Neural crest cell (in vitro differentiated cells): ENCODE measurements around the gene FBXO47. TPM values are rescaled to one million over a fixed set of nuclear protein-coding genes. Genes with fewer than 3 reads are reported as not detected.

Experiments
- DNase-seq: peaks from one replicate; pipeline ENCODE4 v3.0.0; 2021; ENCODE audit warnings: low read depth, mixed read lengths, low spot score
- H3K27ac Mint-ChIP-seq: one replicate; pipeline ENCODE4 v1.8.0; 2021; ENCODE audit warnings: mild to moderate bottlenecking, mixed read lengths; ENCODE audit not compliant: unreplicated experiment
- H3K27me3 Mint-ChIP-seq: 2 replicates; pipeline ENCODE4 v1.8.0; 2021; ENCODE audit warnings: low read depth, mild to moderate bottlenecking, mixed read lengths
- H3K36me3 Mint-ChIP-seq: 2 replicates; pipeline ENCODE4 v1.8.0; 2021; ENCODE audit warnings: low read depth, mild to moderate bottlenecking, mixed read lengths
- H3K4me1 Mint-ChIP-seq: 2 replicates; pipeline ENCODE4 v1.8.0; 2021; ENCODE audit warnings: mixed read lengths
- H3K4me3 Mint-ChIP-seq: one replicate; pipeline ENCODE4 v1.8.0; 2021; ENCODE audit warnings: mild to moderate bottlenecking, mixed read lengths
- H3K9me3 Mint-ChIP-seq: 2 replicates; pipeline ENCODE4 v1.8.0; 2021; ENCODE audit warnings: mixed read lengths
- total RNA-seq: library from RNA; stranded (reverse); gene quantifications from 2 replicates; pipeline ENCODE4 v1.2.1, GENCODE V29; 2021
- TF ChIP-seq, protein P1 (sequence below): fragments of 200-600 bp; sonication (generic); conservative IDR thresholded peaks from 2 replicates; pipeline ENCODE4 v1.5.0; 2021; ENCODE audit warnings: antibody characterized with exemption, mild to moderate bottlenecking

The FBXO47 gene
- total RNA-seq, 1 donor from 2014 or later: not detected

DNA sequence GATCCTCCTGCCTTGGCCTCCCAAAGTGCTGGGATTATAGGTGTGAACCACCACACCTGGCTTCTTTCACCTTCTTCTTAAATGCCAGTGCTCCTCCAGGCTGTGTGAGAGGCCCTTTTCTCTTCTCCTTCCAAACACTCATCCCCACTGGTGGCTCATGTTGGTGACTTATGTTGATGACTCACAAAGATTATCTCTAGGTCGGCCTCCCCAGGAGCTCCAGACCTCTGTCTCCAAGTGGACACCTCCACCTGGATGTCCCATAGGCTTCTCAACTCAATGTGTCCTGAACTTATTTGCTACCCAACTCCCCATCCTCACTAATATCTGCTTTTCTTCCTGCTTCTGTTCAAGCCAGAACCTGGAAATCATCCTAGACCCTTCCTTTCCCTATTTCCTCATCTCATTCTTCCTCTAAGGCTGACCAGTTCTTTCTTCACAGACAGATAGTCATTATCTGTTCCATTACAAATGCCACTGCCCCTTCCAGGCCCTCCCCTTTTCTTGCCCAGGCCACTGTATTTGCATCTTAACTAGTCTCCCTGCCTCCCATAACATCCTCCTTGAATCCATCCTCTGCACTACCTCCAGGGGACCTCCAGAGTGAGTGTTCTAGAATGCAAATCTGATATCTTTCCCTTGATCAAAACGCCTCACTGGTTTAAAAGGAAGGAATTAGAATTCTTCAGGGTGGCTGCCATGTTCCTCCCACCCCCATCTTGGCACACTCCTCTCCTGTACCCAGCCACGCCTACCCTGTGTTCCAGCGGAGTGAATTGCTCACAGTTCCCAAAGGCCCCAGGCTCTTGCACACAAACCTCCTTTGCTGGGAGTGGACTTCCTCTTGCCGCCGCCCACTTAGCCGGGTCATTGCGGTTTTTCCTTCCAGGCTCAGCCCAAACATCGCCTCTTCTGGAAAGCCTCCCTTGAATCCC, 34.8 kb upstream of the FBXO47 start:
- no peaks in the 10 kb centered on the region for H3K27me3 Mint-ChIP-seq
- peaks cover under 1% of the 10 kb centered on the region for H3K36me3 Mint-ChIP-seq
- H3K4me1 Mint-ChIP-seq: peaks cover 26% of the 10 kb centered on the region
- no peak overlapping the region for H3K27ac Mint-ChIP-seq
- no peak for DNase-seq
- H3K9me3 Mint-ChIP-seq: peaks cover 6% of the 10 kb centered on the region
- H3K4me3 Mint-ChIP-seq: no peak overlapping the region
- TF ChIP-seq, protein P1, sequence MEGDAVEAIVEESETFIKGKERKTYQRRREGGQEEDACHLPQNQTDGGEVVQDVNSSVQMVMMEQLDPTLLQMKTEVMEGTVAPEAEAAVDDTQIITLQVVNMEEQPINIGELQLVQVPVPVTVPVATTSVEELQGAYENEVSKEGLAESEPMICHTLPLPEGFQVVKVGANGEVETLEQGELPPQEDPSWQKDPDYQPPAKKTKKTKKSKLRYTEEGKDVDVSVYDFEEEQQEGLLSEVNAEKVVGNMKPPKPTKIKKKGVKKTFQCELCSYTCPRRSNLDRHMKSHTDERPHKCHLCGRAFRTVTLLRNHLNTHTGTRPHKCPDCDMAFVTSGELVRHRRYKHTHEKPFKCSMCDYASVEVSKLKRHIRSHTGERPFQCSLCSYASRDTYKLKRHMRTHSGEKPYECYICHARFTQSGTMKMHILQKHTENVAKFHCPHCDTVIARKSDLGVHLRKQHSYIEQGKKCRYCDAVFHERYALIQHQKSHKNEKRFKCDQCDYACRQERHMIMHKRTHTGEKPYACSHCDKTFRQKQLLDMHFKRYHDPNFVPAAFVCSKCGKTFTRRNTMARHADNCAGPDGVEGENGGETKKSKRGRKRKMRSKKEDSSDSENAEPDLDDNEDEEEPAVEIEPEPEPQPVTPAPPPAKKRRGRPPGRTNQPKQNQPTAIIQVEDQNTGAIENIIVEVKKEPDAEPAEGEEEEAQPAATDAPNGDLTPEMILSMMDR: no peak

DNA sequence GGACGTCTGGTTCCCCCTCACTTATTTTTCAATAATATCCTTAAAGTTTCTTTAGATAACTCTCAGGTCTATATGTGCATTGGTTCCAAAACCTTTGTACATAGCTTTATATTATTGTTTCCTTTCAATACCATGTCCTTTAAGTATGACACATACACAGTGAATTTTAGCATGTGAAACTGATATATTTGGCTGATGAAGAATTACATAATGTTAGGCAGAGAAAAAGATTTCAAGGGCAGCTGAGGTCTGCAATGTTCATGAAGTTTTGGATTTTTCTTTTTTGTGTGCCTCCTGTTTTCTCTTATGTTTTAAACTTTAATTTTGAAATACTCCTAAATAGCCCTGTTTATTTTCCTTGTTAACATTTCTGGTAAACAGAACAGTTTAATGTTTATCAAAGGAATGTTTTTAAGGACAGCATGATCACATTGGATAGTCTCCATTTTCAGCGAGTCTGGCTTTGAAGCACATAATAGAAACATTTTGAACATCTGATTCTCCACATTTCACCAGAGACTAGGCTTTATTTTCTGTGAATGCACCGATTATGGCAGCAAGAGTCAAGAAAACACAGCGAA, 32.9 kb upstream of the FBXO47 start:
- TF ChIP-seq, protein P1: no peak
- Mint-ChIP-seq H3K27me3 (no peaks in the 10 kb centered on the region), H3K9me3 (peaks cover 11% of the 10 kb centered on the region), H3K36me3 (peaks cover 3% of the 10 kb centered on the region), H3K4me1 (peaks cover 26% of the 10 kb centered on the region), H3K27ac (no peak overlapping the region), H3K4me3 (no peak overlapping the region)
- no peak for DNase-seq

DNA sequence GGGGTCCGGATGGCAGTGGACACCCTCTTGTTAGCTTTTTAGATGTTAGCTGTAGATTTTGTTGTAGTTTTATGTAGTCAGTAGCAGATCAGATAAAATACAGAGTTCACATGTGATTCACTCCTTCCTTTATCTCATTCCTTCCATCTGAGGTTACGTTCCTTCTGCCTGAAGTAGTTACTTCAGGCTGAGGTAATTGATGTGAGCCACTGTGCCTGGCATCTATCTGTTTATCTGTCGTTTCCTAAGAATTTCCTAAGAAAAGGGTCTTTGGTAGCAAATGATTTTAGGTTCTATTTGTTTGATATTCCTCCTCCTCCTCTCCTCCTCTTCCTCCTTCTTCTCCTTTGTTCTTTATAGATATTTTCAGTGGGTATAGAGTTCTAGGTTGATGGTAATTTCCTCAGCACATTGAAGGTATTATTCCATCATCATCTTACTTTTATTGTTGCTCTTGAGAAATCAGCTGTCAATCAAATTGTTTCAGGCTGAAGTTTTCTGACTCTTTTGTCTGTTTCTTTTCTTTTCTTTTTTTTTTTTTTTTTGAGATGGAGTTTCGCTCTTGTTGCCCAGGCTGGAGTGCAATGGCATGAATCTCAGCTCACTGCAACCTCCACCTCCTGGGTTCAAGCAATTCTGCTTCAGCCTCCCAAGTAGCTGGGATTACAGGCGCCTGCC, 29.6 kb upstream of the FBXO47 start:
- Mint-ChIP-seq H3K36me3 (peaks cover 3% of the 10 kb centered on the region), H3K9me3 (peaks cover 7% of the 10 kb centered on the region), H3K4me1 (peaks cover 2% of the 10 kb centered on the region), H3K27ac (no peak overlapping the region), H3K4me3 (no peak overlapping the region), H3K27me3 (no peaks in the 10 kb centered on the region)
- no peak for DNase-seq
- TF ChIP-seq, protein P1: no peak

DNA sequence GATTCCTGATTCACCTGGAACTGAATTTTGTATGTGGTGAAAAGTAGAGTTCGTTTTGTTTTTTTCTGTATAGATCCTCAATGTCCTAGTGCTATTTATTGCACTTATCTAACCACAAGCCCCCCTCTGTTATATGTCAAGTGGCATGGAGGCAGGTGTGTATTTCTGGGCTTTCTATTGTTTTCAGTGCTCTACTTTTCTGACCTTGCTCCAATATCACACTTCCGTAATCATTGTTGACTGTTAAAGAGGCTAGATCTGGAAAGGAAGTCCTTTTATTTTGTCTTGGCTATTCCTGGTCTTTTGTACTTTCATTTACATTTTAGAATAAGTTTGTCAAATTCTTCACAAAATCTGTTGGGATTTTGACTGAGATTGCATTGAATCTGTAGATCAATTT, 26.8 kb upstream of the FBXO47 start:
- no peak for DNase-seq
- H3K27ac Mint-ChIP-seq: no peak overlapping the region
- TF ChIP-seq, protein P1: no peak
- H3K36me3 Mint-ChIP-seq: peaks cover 3% of the 10 kb centered on the region
- H3K27me3 Mint-ChIP-seq: peaks cover 2% of the 10 kb centered on the region
- H3K4me1 Mint-ChIP-seq: no peaks in the 10 kb centered on the region
- no peak overlapping the region for H3K4me3 Mint-ChIP-seq
- H3K9me3 Mint-ChIP-seq: peaks cover 7% of the 10 kb centered on the region

DNA sequence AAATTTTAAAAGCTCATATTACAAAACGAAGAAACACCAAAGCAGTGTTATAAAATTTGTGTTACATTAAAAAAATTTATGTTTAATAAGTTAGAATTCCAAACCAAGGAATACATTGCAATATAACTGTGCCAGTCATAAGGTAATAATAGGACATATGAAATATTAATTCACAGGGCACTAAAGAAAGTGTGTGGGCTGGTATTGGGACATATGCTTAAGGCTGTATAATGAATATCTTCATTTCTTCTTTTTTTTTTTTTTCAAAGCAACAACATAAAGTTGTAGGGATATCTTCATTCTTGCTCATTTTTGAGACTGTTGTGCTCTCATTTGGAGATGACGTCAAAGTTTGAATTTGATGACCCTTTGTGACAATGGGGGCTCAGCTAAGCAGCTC, 17.5 kb upstream of the FBXO47 start:
- peaks cover 2% of the 10 kb centered on the region for H3K27me3 Mint-ChIP-seq
- H3K27ac Mint-ChIP-seq: no peak overlapping the region
- no peaks in the 10 kb centered on the region for H3K36me3 Mint-ChIP-seq
- DNase-seq: no peak
- H3K9me3 Mint-ChIP-seq: no peaks in the 10 kb centered on the region
- no peak overlapping the region for H3K4me3 Mint-ChIP-seq
- TF ChIP-seq, protein P1: no peak
- H3K4me1 Mint-ChIP-seq: no peaks in the 10 kb centered on the region
